Neural cell (in vitro differentiated cells): ENCODE measurements around the gene TSC22D3. TPM values are rescaled to one million over a fixed set of nuclear protein-coding genes. Genes with fewer than 3 reads are reported as not detected.

Experiments
- H2AFZ ChIP-seq: fragments of 200-600, 300-800 bp; sonication (generic), shearing (Covaris generic); 2 replicates; pipeline ENCODE4 v1.6.0; 2014; ENCODE audit warnings: low read depth, mild to moderate bottlenecking, antibody characterized with exemption, low read length, moderate library complexity
- H3F3A ChIP-seq: fragments of 200-600 bp; shearing (Covaris generic); 2 replicates; pipeline ENCODE4 v1.6.1; 2016; ENCODE audit warnings: mild to moderate bottlenecking, moderate library complexity, mixed read lengths, antibody characterized with exemption, low read length; ENCODE audit not compliant: insufficient read depth, poor library complexity, severe bottlenecking
- H3K27ac ChIP-seq: fragments of 200-600, 300-800 bp; sonication (generic), shearing (Covaris generic); 2 replicates; pipeline ENCODE4 v1.5.1; 2014; ENCODE audit warnings: mild to moderate bottlenecking, low read length, moderate library complexity
- H3K27me3 ChIP-seq: fragments of 300-800, 200-600 bp; sonication (generic), shearing (Covaris generic); 2 replicates; pipeline ENCODE4 v1.6.0; 2014; ENCODE audit warnings: mild to moderate bottlenecking, low read depth, low read length, moderate library complexity; ENCODE audit not compliant: insufficient read depth
- H3K36me3 ChIP-seq: fragments of 300-800, 200-600 bp; sonication (generic), shearing (Covaris generic); 2 replicates; pipeline ENCODE4 v1.5.1; 2014; ENCODE audit warnings: mild to moderate bottlenecking, antibody characterized with exemption, low read length, moderate library complexity; ENCODE audit not compliant: insufficient read depth
- H3K4me2 ChIP-seq: fragments of 300-800, 200-600 bp; sonication (generic), shearing (Covaris generic); 2 replicates; pipeline ENCODE4 v1.6.0; 2014; ENCODE audit warnings: mild to moderate bottlenecking, low read length
- H3K4me3 ChIP-seq: fragments of 300-800, 200-600 bp; sonication (generic), shearing (Covaris generic); 2 replicates; pipeline ENCODE4 v1.5.1; 2014; ENCODE audit warnings: mild to moderate bottlenecking, low read length, moderate library complexity
- H3K79me2 ChIP-seq: fragments of 200-600 bp; shearing (Covaris generic); replicated peaks from 2 replicates; pipeline ENCODE4 v1.6.0; 2014; ENCODE audit warnings: mild to moderate bottlenecking, low read length, moderate library complexity; ENCODE audit not compliant: insufficient read depth
- H3K9ac ChIP-seq: fragments of 300-800, 200-600 bp; sonication (generic), shearing (Covaris generic); 2 replicates; pipeline ENCODE4 v1.6.1; 2016; ENCODE audit warnings: mild to moderate bottlenecking, low read length, mixed read lengths
- H3K9me2 ChIP-seq: fragments of 200-600 bp; shearing (Covaris generic); 2 replicates; pipeline ENCODE4 v1.6.1; 2016; ENCODE audit warnings: mild to moderate bottlenecking, low read length, mixed read lengths; ENCODE audit not compliant: insufficient read depth
- H3K9me3 ChIP-seq: fragments of 200-600, 300-800 bp; sonication (generic), shearing (Covaris generic); 2 replicates; pipeline ENCODE4 v1.6.1; 2016; ENCODE audit warnings: mild to moderate bottlenecking, mixed run types, low read length, moderate library complexity, mixed read lengths
- H4K20me1 ChIP-seq: fragments of 200-600 bp; shearing (Covaris generic); 2 replicates; pipeline ENCODE4 v1.6.1; 2016; ENCODE audit warnings: mild to moderate bottlenecking, mixed run types; ENCODE audit not compliant: insufficient read depth
- CTCF ChIP-seq: fragments of 450-650 bp; IDR thresholded peaks from 2 replicates; pipeline ENCODE4 v1.5.1; 2014; ENCODE audit warnings: antibody characterized with exemption, mild to moderate bottlenecking, moderate library complexity; ENCODE audit not compliant: poor library complexity, severe bottlenecking
- EP300 ChIP-seq: fragments of 450-650 bp; conservative IDR thresholded peaks from 2 replicates; pipeline ENCODE4 v1.6.1; 2014; ENCODE audit warnings: antibody characterized with exemption, mild to moderate bottlenecking, moderate library complexity; ENCODE audit not compliant: poor library complexity, severe bottlenecking
- EZH2 ChIP-seq: fragments of 200-600, 300-800 bp; shearing (Covaris generic), sonication (generic); IDR thresholded peaks from 2 replicates; pipeline ENCODE4 v1.6.1; 2014; ENCODE audit warnings: antibody characterized with exemption, low read length, borderline replicate concordance, mild to moderate bottlenecking; ENCODE audit not compliant: insufficient read depth, poor library complexity, severe bottlenecking
- MXI1 ChIP-seq: fragments of 450-650 bp; conservative IDR thresholded peaks from 2 replicates; pipeline ENCODE4 v1.6.1; 2014; ENCODE audit warnings: antibody characterized with exemption, mild to moderate bottlenecking; ENCODE audit not compliant: poor library complexity, severe bottlenecking
- POLR2AphosphoS5 ChIP-seq: IDR thresholded peaks from 2 replicates; pipeline ENCODE4 v1.6.1; 2012
- RAD21 ChIP-seq: fragments of 450-650 bp; conservative IDR thresholded peaks from 2 replicates; pipeline ENCODE4 v1.6.1; 2014; ENCODE audit warnings: antibody characterized with exemption, mild to moderate bottlenecking, moderate library complexity
- REST ChIP-seq: IDR thresholded peaks from 2 replicates; pipeline ENCODE4 v1.6.1; 2012; ENCODE audit warnings: borderline replicate concordance
- SMC3 ChIP-seq: fragments of 450-650 bp; conservative IDR thresholded peaks from 2 replicates; pipeline ENCODE4 v1.6.1; 2014; ENCODE audit warnings: antibody characterized with exemption, mild to moderate bottlenecking, moderate library complexity; ENCODE audit not compliant: poor library complexity
- TAF1 ChIP-seq: IDR thresholded peaks from 2 replicates; pipeline ENCODE4 v1.6.1; 2012; ENCODE audit warnings: low read depth
- polyA plus RNA-seq: library from polyadenylated mRNA; depleted of rRNA; stranded (reverse); fragments of >200 nt; gene quantifications from 2 replicates; pipeline ENCODE4 v1.2.3, GENCODE V29; 2014

TSC22D3 gene
- polyA plus RNA-seq, 1 donor from 2014 or later = 96.8 TPM

- no peaks in the 10 kb centered on the region for H3K9me3 ChIP-seq
- no peak overlapping the region for H3K27ac ChIP-seq
- no peak overlapping the region for H3K4me3 ChIP-seq
- no peaks in the 10 kb centered on the region for H3K79me2 ChIP-seq
- H4K20me1 ChIP-seq = no peaks in the 10 kb centered on the region
- no peak overlapping the region for H3K9ac ChIP-seq
- no peaks in the 10 kb centered on the region for H3K36me3 ChIP-seq
- no peaks in the 10 kb centered on the region for H3K9me2 ChIP-seq
- no peak overlapping the region for H2AFZ ChIP-seq
- no peaks in the 10 kb centered on the region for H3K27me3 ChIP-seq
- no peaks in the 10 kb centered on the region for H3F3A ChIP-seq
- no peak overlapping the region for H3K4me2 ChIP-seq
- TF ChIP-seq RAD21 (no peak), SMC3 (no peak), EP300 (no peak), POLR2AphosphoS5 (no peak), EZH2 (no peak), REST (no peak), MXI1 (no peak), TAF1 (no peak), CTCF (no peak)
These were observed 50.9 kb downstream of the TSC22D3 start for GRCh38 chrX:107724653-107725052.

GRCh38 chrX:107723511-107723910 is 52.1 kb downstream of the TSC22D3 start:
- Histone ChIP-seq H3K9ac (no peak overlapping the region), H3K9me2 (no peaks in the 10 kb centered on the region), H3K79me2 (no peaks in the 10 kb centered on the region), H3F3A (no peaks in the 10 kb centered on the region), H3K4me3 (no peak overlapping the region), H2AFZ (no peak overlapping the region), H3K27me3 (no peaks in the 10 kb centered on the region), H3K9me3 (no peaks in the 10 kb centered on the region), H4K20me1 (no peaks in the 10 kb centered on the region), H3K27ac (no peak overlapping the region), H3K4me2 (no peak overlapping the region), H3K36me3 (no peaks in the 10 kb centered on the region)
- TF ChIP-seq SMC3 = no peak
- TF ChIP-seq EP300 = no peak
- TF ChIP-seq POLR2AphosphoS5 = no peak
- TF ChIP-seq MXI1 = no peak
- no peak for TF ChIP-seq TAF1
- TF ChIP-seq EZH2 = no peak
- no peak for TF ChIP-seq CTCF
- TF ChIP-seq REST = no peak
- no peak for TF ChIP-seq RAD21
